PC-3 (cell line): ENCODE results near the gene ELMO2. TPM values are rescaled to one million over a fixed set of nuclear protein-coding genes. Genes with fewer than 3 reads are reported as not detected.

Experiments used
- ATAC-seq: fragments of 200-7000 bp; cut with Tn5 transposase; 2 replicates; pipeline ENCODE4 v1.9.1; 2020; ENCODE audit warnings: mild to moderate bottlenecking, moderate library complexity
- BruUV-seq: library from RNA; stranded (reverse); fragments of 400-500 nt; replicated peaks from 2 replicates; lab custom pipeline; 2021; lab: Mats Ljungman, UMichigan
- CTCF ChIA-PET: fragments of 300-600 bp; sonication (Branson Sonifier 250); formaldehyde crosslinking; loops from one replicate; lab custom pipeline; 2022; ENCODE audit warnings: antibody characterized with exemption; lab: Charles Lee
- POLR2A ChIA-PET: fragments of 300-600 bp; sonication (Branson Sonifier 250); formaldehyde crosslinking; loops from one replicate; lab custom pipeline; 2022; ENCODE audit warnings: antibody characterized with exemption; ENCODE audit not compliant: unreplicated experiment; lab: Charles Lee
- DNase-seq: peaks from one replicate; pipeline ENCODE4 v3.0.0-alpha.2; 2015
- H2AFZ ChIP-seq: fragments of 300-600 bp; sonication (generic); 2 replicates; pipeline ENCODE4 v1.6.0; 2016; ENCODE audit warnings: antibody characterized with exemption, low read length
- H3F3A ChIP-seq: fragments of 300-600 bp; sonication (generic); one replicate; pipeline ENCODE4 v1.6.0; 2017; ENCODE audit warnings: antibody characterized with exemption, low read length, control low read depth, mild to moderate bottlenecking; ENCODE audit not compliant: unreplicated experiment
- H3K27ac ChIP-seq: fragments of 300-600 bp; sonication (generic); 2 replicates; pipeline ENCODE4 v1.5.1; 2016; ENCODE audit warnings: mild to moderate bottlenecking, low read length
- H3K27me3 ChIP-seq: fragments of 300-600 bp; sonication (generic); 2 replicates; pipeline ENCODE4 v1.6.1; 2016; ENCODE audit warnings: low read length, mixed read lengths
- H3K36me3 ChIP-seq: fragments of 300-600 bp; sonication (generic); 2 replicates; pipeline ENCODE4 v1.6.1; 2016; ENCODE audit warnings: low read depth, mixed run types, low read length, mixed read lengths
- H3K4me1 ChIP-seq: fragments of 300-600 bp; sonication (generic); 2 replicates; pipeline ENCODE4 v1.5.1; 2016; ENCODE audit warnings: low read length; ENCODE audit not compliant: insufficient read depth
- H3K4me2 ChIP-seq: fragments of 300-600 bp; sonication (generic); 2 replicates; pipeline ENCODE4 v1.6.0; 2016; ENCODE audit warnings: low read length
- H3K4me3 ChIP-seq: fragments of 300-600 bp; sonication (generic); 2 replicates; pipeline ENCODE4 v1.5.1; 2016; ENCODE audit warnings: mild to moderate bottlenecking, low read length, mixed read lengths
- H3K79me2 ChIP-seq: fragments of 300-600 bp; sonication (generic); 2 replicates; pipeline ENCODE4 v1.6.1; 2017; ENCODE audit warnings: low read length, mixed read lengths
- H3K9ac ChIP-seq: fragments of 300-600 bp; sonication (generic); 2 replicates; pipeline ENCODE4 v1.6.0; 2016; ENCODE audit warnings: mild to moderate bottlenecking, low read length
- H3K9me2 ChIP-seq: fragments of 300-600 bp; sonication (generic); replicated peaks from 2 replicates; pipeline ENCODE4 v1.6.1; 2016; ENCODE audit warnings: mixed run types, low read length, mixed read lengths
- H3K9me3 ChIP-seq: fragments of 300-600 bp; sonication (generic); 2 replicates; pipeline ENCODE4 v1.6.1; 2016; ENCODE audit warnings: low read length, mixed read lengths
- H4K20me1 ChIP-seq: fragments of 300-600 bp; sonication (generic); 2 replicates; pipeline ENCODE4 v1.6.1; 2016; ENCODE audit warnings: low read length, mixed read lengths
- CTCF ChIP-seq: fragments of 300-600 bp; sonication (generic); conservative IDR thresholded peaks from 2 replicates; pipeline ENCODE4 v1.5.1; 2017; ENCODE audit warnings: antibody characterized with exemption, low read depth, mild to moderate bottlenecking, low read length
- EZH2 ChIP-seq: fragments of 300-600 bp; sonication (generic); IDR thresholded peaks from one replicate; pipeline ENCODE4 v1.6.1; 2017; ENCODE audit warnings: antibody characterized with exemption, mild to moderate bottlenecking, low read length; ENCODE audit not compliant: unreplicated experiment
- EZH2phosphoT487 ChIP-seq: fragments of 300-600 bp; sonication (generic); IDR thresholded peaks from 2 replicates; pipeline ENCODE4 v1.6.1; 2018; ENCODE audit warnings: mild to moderate bottlenecking, antibody characterized with exemption, low read length, borderline replicate concordance
- intact Hi-C: fragments of 100-400 bp; cut with micrococcal nuclease; formaldehyde crosslinking; loops from 2 replicates; pipeline ENCODE4 v1.9.0; 2023
- total RNA-seq: library from RNA; depleted of rRNA; stranded (reverse); fragments of >200 nt; gene quantifications from 2 replicates; pipeline ENCODE4 v1.2.3, GENCODE V29; 2014

Gene ELMO2
- total RNA-seq, 1 experiment from 2014 or later, result 29.0 TPM

GRCh38 chr20:46343348-46343974 lies 63.0 kb downstream of the ELMO2 start:
- Histone ChIP-seq H3K4me3 (no peak overlapping the region), H3K27me3 (peaks cover 41% of the 10 kb centered on the region), H4K20me1 (no peaks in the 10 kb centered on the region), H3K9ac (no peak overlapping the region), H3K9me2 (no peaks in the 10 kb centered on the region), H3K27ac (no peak overlapping the region), H3K79me2 (no peaks in the 10 kb centered on the region), H3K9me3 (no peaks in the 10 kb centered on the region), H2AFZ (no peak overlapping the region), H3K4me2 (peak overlapping the region; percentile 29), H3K4me1 (no peaks in the 10 kb centered on the region), H3K36me3 (no peaks in the 10 kb centered on the region), H3F3A (no peaks in the 10 kb centered on the region)
- no TSS peak for BruUV-seq
- ATAC-seq (peak; percentile 63), DNase-seq (peak; percentile 25)
- TF ChIP-seq CTCF (no peak), EZH2 (no peak), EZH2phosphoT487 (no peak)
- ChIA-PET POLR2A (interaction anchor here (0.6 kb wide), 2 partner anchors 227 to 283 kb away, joined by 3 read pairs; no protein-coding TSS in a partner anchor), CTCF (no interaction called here)
- intact Hi-C loops, result no loop called here

GRCh38 chr20:46342451-46343347 lies 63.7 kb downstream of the ELMO2 start:
- Histone ChIP-seq H3K4me2 (peak overlapping the region; percentile 29), H4K20me1 (no peaks in the 10 kb centered on the region), H3F3A (no peaks in the 10 kb centered on the region), H3K9ac (no peak overlapping the region), H3K27ac (no peak overlapping the region), H3K9me3 (no peaks in the 10 kb centered on the region), H3K9me2 (no peaks in the 10 kb centered on the region), H3K36me3 (no peaks in the 10 kb centered on the region), H3K4me3 (no peak overlapping the region), H3K4me1 (no peaks in the 10 kb centered on the region), H3K27me3 (peaks cover 49% of the 10 kb centered on the region), H3K79me2 (no peaks in the 10 kb centered on the region), H2AFZ (no peak overlapping the region)
- TF ChIP-seq EZH2, result no peak
- TF ChIP-seq EZH2phosphoT487, result no peak
- TF ChIP-seq CTCF, result no peak
- CTCF ChIA-PET, result no interaction called here
- ATAC-seq (no peak), DNase-seq (no peak)
- intact Hi-C loops, result no loop called here
- no TSS peak for BruUV-seq
- POLR2A ChIA-PET, result interaction anchor here (0.6 kb wide), 1 partner anchor 282 kb away, joined by 3 read pairs; no protein-coding TSS in a partner anchor
